ENCODE data around the gene HAS3.
"Not testable (repeated sequence)": the region's sequence is repeated elsewhere in the genome, so short reads cannot be mapped to it uniquely, and the experiment has no call there.

HAS3 gene

GRCh38 chr16:69105501-69106361 is at the start of gene HAS3:
Gene HAS3, plus strand, starts transcription at chr16:69105653. Its CDS starts 3,743 bp downstream, at chr16:69109396.
- no peak for DNase-seq

DNA sequence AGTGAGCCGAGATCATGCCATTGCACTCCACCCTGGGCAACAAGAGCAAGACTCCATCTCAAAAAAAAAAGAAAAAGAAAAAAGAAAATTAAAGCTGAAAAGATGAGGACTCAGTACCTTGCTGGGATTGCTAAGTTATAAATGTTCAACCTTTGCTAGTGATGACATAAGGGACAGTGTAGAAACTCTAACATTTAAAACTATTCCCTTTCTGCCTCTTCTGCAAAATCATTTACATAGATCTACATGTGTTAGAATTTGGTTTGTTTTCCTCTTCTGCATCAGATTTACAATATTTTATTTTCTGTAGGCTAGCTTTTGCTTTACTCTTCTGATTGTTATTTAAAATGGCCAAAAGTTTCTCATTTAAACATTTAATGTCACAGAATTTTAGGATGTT is 49.5 kb upstream of the HAS3 start:
- DNase-seq, result no peak

DNA sequence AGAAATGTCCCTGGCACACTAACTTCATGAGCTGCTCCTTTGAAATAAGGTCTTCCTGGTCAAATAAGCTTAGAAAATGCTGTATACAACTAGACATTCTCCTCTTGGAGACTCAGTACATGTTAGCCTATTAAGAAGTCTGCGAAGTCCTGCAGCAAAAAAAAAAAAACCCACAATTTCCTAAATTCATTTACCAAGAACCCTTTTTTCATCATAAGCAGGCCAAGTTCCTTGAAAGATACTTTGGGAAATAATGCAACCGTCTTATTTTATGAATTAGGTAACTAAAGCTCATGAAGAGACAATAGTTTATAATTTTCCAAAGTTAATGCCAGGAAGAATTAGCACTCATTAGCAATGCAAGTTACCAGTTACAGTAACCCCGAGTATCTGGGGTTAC is 49.0 kb upstream of the HAS3 start:
- DNase-seq, result no peak

DNA sequence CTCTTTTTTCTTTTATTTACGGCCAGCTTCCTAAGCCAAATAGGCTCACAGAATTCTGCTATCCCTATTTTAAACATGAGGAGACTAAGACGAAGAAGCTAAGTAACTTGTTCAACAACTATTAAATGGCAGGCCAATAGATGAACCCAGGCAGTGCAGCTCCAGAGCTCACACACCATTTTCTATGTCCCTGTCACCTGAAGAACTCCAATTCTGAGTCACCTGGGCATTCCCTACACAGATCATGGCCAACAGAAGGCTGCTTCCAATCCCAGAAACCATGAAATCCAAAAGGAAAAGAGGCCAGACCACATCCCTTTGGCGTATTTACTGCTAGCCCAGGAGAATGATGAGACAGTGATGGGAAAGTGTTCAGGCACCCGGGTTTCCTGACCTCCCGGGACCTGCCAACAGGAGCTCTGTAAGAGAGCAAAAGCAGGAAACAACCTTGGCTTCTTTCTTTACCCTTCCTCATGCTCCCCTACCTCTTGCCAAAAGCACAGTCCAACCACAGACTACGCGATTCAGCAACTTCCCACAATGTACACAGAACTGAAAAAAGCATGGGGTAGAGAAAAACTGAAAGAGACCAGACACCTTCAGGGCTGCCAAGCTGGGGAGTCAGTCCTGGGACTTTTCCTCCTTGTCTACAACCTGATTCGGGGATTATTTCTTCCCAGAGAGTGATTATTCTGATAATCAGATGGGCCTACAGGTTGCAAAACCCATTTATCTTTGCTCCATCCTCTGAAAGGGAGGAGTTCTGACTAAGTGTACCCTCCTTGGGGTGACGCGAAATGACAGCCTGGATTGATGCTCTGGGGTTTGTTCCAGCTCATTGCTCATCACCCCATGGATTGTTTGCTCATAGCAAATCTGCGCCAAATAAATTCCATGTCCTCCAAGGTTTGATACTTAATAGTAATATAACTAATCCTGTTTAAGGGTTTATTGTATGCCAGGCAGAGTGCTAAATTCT is 47.8 kb upstream of the HAS3 start:
- DNase-seq, result no peak

GRCh38 chr16:69063491-69063890 is 42.0 kb upstream of the HAS3 start:
- DNase-seq, result not testable (repeated sequence)

- no peak for DNase-seq
Observed at GRCh38 chr16:69064124-69064763, 41.2 kb upstream of the HAS3 start.

GRCh38 chr16:69064764-69065313 is 40.6 kb upstream of the HAS3 start:
- no peak for DNase-seq

DNA sequence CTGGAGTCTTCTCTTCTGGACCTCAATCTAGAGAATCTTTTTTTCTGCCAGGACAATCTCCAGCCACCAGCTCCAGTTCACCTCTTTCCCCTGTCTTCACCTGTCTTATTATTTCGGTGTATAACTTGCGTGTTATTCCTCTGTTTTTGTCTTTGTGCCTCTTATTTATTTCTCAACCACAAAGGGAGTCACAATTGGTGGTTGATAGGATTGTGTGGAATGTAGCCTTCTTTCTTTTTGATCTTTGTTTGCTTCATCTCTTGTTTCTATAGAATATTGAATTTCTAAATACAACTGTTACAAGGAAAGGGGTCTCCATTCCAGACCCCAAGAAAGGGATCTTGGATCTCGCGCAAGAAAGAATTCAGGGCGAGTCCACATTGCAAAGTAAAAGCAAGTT is 35.9 kb upstream of the HAS3 start:
- DNase-seq, result no peak

DNA sequence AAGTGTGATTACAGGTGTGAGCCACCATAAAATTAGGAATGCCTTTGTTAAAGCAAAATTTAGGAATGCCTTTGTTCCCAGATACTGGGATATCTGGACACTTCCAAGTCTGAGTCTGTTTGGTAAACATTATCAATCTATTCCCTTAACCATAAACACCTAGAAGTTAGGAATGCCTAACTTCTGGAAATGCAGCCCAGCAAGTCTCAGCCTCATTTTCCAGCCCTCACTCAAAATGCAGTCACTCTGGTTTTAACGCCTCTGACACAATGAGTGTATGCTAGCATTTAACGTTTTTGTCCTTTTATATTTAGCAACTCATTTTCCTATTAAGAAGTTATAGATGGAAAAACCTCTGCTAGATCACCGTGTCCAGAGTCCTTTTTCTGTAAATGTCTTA is 34.4 kb upstream of the HAS3 start:
- DNase-seq, result no peak

DNA sequence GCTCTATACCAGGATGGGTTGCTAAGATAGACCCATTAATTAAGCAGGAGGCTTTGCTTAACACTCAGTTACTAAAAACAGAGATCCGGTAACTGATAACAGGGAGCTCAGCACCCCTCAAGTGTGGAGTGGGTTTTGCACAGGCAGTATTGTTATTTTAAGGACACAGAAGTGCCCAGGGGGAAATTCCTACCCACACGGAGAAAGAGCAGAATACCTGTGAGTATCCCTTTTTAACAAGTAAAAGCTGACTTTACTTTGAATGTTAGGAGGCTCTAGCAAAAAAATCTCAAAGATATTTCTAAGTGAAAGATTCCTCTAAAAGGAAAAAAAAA is 32.8 kb upstream of the HAS3 start:
- no peak for DNase-seq

- DNase-seq, result no peak
Observed at GRCh38 chr16:69073181-69073702, 32.2 kb upstream of the HAS3 start.

- no peak for DNase-seq
Observed at GRCh38 chr16:69077251-69077650, 28.2 kb upstream of the HAS3 start.

- no peak for DNase-seq
Observed at GRCh38 chr16:69078073-69078472, 27.4 kb upstream of the HAS3 start.

DNA sequence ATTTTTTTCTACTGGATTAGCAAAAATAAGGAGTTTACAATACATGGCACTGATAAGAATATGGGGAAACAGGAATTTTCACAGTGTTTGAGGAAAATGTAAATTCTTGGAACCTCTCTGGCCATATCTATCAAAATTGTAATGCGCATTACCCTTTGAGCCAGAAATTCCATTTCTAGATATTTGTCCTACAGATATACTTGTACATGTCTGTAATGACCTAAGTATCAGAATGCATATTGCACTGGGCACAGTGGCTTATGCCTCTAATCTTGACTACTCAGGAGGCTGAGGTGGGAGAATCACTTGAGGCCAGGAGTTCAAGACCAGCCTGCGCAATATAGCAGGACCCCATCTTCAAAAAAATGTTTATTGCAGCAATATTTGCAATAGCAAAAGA is 25.8 kb upstream of the HAS3 start:
- no peak for DNase-seq

DNA sequence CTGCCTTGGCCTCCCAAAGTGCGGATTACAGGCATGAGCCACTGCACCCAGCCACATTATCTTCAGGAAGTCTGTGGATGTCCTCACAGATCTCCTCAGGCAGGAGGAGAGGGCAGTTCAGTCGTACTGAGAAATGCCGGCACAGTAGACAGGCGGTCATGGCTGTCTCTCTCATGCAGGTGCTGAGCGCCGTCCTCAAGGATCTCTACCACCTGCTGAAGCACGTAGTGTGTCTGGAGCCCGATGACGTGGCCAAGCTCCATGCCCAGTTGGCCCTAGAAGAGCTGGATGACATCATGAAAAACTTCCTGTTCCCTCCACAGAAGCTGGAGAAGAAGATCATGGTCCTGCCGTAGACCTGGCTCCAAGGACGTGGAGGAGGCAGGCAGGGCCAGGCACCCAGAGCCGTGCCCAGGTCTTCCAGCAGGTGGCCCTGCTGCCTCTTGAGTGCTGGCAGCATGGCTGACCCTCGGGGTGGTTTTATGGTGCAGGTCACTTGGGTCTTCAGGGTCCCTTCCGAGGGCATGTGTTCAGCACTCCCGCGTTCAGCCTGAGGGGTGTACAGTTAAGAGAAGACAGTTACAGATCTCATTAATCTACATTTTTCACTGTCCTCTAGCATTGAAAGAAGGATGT is 22.0 kb upstream of the HAS3 start:
- no peak for DNase-seq

DNA sequence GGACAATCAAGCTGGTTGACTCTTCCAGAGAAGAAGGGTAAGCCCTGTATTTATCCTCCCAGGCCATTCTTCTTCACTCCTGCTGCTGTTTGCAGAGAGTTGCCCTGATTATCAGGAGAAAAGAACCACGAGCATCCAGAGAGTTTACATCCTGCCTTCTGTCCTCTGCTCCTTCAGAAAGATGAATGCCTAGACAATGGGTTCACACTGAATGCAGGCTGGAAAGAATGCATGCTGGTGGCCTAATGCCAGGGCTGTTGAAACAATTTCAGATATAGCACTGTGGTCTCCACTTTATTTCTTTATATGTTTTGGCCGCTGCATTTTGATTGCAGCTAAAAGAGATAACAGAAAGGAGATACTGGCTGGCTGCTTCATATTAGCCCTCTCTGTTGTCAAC is 21.2 kb upstream of the HAS3 start:
- no peak for DNase-seq

DNA sequence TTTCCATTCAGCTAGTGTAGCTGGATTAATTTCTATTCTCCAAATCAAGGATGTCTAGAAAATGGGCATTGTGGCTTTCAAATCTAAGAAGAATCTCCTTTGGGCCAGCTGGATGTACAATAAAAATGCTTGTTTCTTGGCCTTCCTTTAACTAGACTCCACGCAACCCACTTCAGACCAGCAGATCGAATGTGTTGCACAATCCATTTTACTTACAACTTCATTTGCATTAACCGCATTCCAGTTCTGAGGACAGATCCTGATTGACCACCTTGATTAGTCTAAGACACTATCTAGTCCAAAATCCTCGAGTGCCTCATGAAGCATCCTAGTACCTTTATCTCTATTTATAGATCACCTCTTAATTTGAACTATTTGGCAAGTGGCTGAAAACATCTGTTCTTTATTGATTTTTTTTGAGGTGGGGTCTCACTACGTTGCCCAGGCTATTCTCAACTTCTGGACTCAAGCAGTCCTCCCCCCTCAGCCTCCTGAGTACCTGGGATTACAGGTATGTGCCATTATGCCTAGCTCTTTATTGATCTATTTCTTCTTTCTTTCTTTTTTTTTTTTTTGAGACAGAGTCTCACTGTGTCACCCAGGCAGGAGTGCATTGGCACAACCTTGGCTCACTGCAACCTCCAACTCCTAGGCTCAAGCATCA is 20.3 kb upstream of the HAS3 start:
- DNase-seq, result no peak

GRCh38 chr16:69087161-69087581 is 18.3 kb upstream of the HAS3 start:
- no peak for DNase-seq

GRCh38 chr16:69088684-69089083 is 16.8 kb upstream of the HAS3 start:
- no peak for DNase-seq

DNA sequence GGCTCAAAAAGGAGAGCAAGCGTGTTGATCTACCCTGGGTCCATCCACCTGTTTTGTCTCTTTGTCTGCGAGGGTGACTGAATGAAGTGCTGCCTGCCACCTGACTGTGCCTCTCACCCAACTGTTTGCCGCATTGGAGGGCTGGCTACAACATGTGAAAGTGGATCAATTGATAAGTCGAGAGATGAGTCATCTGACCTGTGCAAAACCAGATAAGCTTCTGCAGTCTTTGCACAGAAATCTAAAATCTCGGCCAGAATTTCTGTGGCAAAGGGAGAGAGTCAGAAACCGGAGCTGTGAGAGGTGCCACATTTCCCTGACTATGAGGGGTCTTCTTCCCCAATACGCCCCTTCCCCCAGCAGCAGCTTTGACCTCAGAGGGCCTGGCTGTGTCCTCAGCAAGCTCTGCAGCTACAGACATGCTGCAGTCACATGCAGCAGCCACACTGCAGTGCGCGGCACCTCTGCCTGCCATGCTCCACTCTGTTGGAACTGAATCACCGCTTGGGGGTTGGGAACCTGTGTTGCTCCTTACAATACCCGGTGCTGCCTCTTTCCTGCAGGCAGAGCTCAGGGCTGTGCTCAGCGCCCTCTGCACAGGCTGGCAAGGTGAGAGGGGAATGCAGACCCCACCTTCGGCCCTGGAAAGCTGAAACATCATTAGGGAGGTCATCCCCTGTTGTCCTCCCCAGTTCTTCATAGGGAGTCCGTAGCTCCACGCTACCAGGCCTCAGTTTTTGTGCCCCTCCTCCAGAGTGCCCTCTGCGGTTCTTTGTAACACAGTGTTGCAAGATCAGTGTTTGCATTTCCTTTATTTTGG is 16.2 kb upstream of the HAS3 start:
- no peak for DNase-seq

DNA sequence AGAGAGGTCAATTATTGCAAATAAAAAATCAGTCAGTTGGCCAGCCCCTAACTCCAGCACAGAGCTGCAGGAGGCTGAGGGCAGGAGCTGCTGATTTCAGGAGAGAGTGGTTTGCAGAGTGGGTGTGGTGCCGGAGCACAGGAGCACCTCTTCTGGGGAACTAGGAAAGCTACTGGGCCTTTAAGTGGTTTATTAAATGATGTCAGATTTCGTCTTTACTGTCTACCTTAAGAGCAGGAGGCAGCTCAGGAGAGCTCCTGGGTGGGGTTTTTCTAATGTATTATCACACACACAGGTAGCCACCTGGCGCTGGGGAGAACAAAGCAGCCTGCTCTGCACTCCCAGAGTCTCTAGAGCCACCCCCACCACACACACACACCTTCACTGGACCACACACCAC is 11.5 kb upstream of the HAS3 start:
- DNase-seq, result no peak
